Cardiac muscle cell (in vitro differentiated cells and primary cell): ENCODE data around the gene DOP1B. TPM values are rescaled to one million over a fixed set of nuclear protein-coding genes. Genes with fewer than 3 reads are reported as not detected.
A peak's percentile ranks its signal among the peaks of the same experiment; 100 is the strongest.
"Not testable (repeated sequence)": the region's sequence is repeated elsewhere in the genome, so short reads cannot be mapped to it uniquely, and the experiment has no call there.

Source experiments
- DNase-seq, 2 donors: peaks; one replicate each; pipeline versions ENCODE4 v3.0.0 to v3.0.0-alpha.2; 2010 to 2017; ENCODE audit warnings: low read depth in 1 of 2, low spot score in 1 of 2
- H3K27ac ChIP-seq: fragments of 200-600 bp; sonication (generic); 2 replicates; pipeline ENCODE4 v1.5.1; 2016
- H3K27me3 ChIP-seq: fragments of 200-600 bp; sonication (generic); 2 replicates; pipeline ENCODE4 v1.6.0; 2016; ENCODE audit warnings: control low read depth
- H3K36me3 ChIP-seq: fragments of 200-600 bp; sonication (generic); 2 replicates; pipeline ENCODE4 v1.5.1; 2016; ENCODE audit warnings: control low read depth
- H3K4me1 ChIP-seq: fragments of 200-600 bp; sonication (generic); 2 replicates; pipeline ENCODE4 v1.8.1; 2017; ENCODE audit warnings: low read depth, mild to moderate bottlenecking, mixed run types
- H3K4me3 ChIP-seq: fragments of 200-600 bp; sonication (generic); 2 replicates; pipeline ENCODE4 v1.5.1; 2016; ENCODE audit warnings: mild to moderate bottlenecking
- H3K9me3 ChIP-seq: fragments of 200-600 bp; sonication (generic); 2 replicates; pipeline ENCODE4 v1.5.1; 2017; ENCODE audit warnings: low read depth, mild to moderate bottlenecking, control low read depth
- CTCF ChIP-seq: IDR thresholded peaks from 2 replicates; pipeline ENCODE4 v1.5.1; 2012; ENCODE audit warnings: low read depth, mild to moderate bottlenecking, low read length
- polyA plus RNA-seq: library from polyadenylated mRNA; unstranded; fragments of >200 nt; fragmentation: Nextera tagmentation; extraction: Ambion mirVana; gene quantifications from 2 replicates; pipeline ENCODE4 v1.2.1, GENCODE V29; 2016
- total RNA-seq: library from RNA; depleted of rRNA; stranded (reverse); fragments of >200 nt; gene quantifications from 2 replicates; pipeline ENCODE4 v1.2.3, GENCODE V29; 2016

Gene DOP1B
- total and polyA plus RNA-seq, 2 experiments from 2014 or later: 3.3 to 6.9 TPM

GRCh38 chr21:36190736-36191135 is 34.1 kb downstream of the DOP1B start:
- DNase-seq: no peak
- no peak overlapping the region for H3K27ac ChIP-seq
- TF ChIP-seq CTCF: no peak
- H3K4me1 ChIP-seq: peaks cover 7% of the 10 kb centered on the region
- H3K36me3 ChIP-seq: no peaks in the 10 kb centered on the region
- no peak overlapping the region for H3K4me3 ChIP-seq
- peaks cover 7% of the 10 kb centered on the region for H3K27me3 ChIP-seq
- H3K9me3 ChIP-seq: no peaks in the 10 kb centered on the region

GRCh38 chr21:36193200-36193599 is 36.6 kb downstream of the DOP1B start:
- Histone ChIP-seq H3K4me1 (peaks cover 7% of the 10 kb centered on the region), H3K9me3 (no peaks in the 10 kb centered on the region), H3K27ac (no peak overlapping the region), H3K27me3 (peaks cover 10% of the 10 kb centered on the region), H3K36me3 (no peaks in the 10 kb centered on the region), H3K4me3 (no peak overlapping the region)
- DNase-seq: no peak
- no peak for TF ChIP-seq CTCF

DNA sequence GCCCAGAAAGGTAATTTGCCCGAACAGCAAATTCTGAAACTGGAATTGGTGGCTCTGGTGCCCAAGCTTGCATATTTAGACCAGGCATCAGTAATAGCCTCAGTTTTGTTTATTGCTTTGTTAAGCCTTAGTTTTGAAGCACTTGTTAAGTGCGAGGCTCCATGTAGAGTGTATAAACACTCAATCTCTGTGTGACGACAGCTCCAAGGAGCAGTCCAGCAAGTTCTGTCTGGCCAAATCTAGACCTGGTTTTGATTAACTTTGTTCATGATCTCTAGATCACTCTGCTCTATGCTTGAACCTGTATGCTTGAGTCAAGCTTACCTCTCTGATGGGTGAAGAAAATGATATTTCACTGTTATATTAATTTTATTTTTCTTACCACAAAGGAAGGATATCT is 37.4 kb downstream of the DOP1B start:
- TF ChIP-seq CTCF: no peak
- Histone ChIP-seq H3K27me3 (peaks cover 10% of the 10 kb centered on the region), H3K9me3 (no peaks in the 10 kb centered on the region), H3K4me1 (peaks cover 13% of the 10 kb centered on the region), H3K27ac (no peak overlapping the region), H3K4me3 (no peak overlapping the region), H3K36me3 (no peaks in the 10 kb centered on the region)
- peak in 1 of 2 donors; percentile 62 for DNase-seq

DNA sequence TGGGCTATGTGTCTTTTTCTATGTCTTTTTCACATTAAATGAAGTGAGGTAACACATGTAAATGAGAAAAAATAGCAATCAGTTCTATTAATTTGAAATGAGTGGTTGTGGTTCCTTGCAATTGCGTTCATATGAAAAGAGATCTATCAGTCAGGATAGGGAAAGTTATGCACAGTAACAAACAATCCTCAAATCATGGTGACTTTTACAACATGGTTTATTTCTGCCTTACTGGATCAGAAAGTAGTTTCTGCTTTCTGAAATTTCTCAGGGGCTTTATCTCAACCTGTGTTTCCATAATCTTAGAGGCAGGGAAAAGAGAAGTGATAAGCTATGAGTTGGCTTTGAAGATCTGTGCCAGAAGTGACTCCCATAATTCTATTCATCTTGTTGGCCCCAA is 39.0 kb downstream of the DOP1B start:
- no peak for DNase-seq
- TF ChIP-seq CTCF: no peak
- peaks cover 6% of the 10 kb centered on the region for H3K27me3 ChIP-seq
- no peaks in the 10 kb centered on the region for H3K36me3 ChIP-seq
- H3K4me1 ChIP-seq: peaks cover 16% of the 10 kb centered on the region
- H3K27ac ChIP-seq: no peak overlapping the region
- H3K4me3 ChIP-seq: no peak overlapping the region
- H3K9me3 ChIP-seq: no peaks in the 10 kb centered on the region

GRCh38 chr21:36199021-36199420 is 42.4 kb downstream of the DOP1B start:
- H3K4me3 ChIP-seq: no peak overlapping the region
- no peak for TF ChIP-seq CTCF
- no peaks in the 10 kb centered on the region for H3K9me3 ChIP-seq
- peaks cover 10% of the 10 kb centered on the region for H3K27me3 ChIP-seq
- no peaks in the 10 kb centered on the region for H3K36me3 ChIP-seq
- no peak overlapping the region for H3K27ac ChIP-seq
- DNase-seq: peak in 1 of 2 donors; percentile 26
- peaks cover 13% of the 10 kb centered on the region for H3K4me1 ChIP-seq

DNA sequence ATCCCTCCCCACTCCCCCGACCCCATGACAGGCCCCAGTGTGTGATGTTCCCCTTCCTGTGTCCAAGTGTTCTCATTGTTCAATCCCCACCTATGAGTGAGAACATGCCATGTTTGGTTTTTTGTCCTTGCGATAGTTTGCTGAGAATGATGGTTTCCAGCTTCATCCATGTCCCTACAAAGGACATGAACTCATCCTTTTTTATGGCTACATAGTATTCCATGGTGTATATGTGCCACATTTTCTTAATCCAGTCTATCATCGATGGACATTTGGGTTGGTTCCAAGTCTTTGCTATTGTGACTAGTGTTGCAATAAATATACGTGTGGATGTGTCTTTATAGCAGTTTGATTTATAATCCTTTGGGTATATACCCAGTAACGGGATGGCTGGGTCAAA is 43.0 kb downstream of the DOP1B start:
- not testable (repeated sequence) for H3K36me3 ChIP-seq, H3K9me3 ChIP-seq, H3K4me3 ChIP-seq, H3K27me3 ChIP-seq, H3K27ac ChIP-seq, DNase-seq
- H3K4me1 ChIP-seq: peaks cover 13% of the 10 kb centered on the region
